ENCODE results near the gene EPN1. TPM values are rescaled to one million over a fixed set of nuclear protein-coding genes. Genes with fewer than 3 reads are reported as not detected.

The EPN1 gene
- total and polyA plus RNA-seq, 9 of the 15 experiments (the other 6 are each of a cell fraction or from before 2014, with no cell fraction given): 0.08 to 138 (median 12.7) TPM

DNA sequence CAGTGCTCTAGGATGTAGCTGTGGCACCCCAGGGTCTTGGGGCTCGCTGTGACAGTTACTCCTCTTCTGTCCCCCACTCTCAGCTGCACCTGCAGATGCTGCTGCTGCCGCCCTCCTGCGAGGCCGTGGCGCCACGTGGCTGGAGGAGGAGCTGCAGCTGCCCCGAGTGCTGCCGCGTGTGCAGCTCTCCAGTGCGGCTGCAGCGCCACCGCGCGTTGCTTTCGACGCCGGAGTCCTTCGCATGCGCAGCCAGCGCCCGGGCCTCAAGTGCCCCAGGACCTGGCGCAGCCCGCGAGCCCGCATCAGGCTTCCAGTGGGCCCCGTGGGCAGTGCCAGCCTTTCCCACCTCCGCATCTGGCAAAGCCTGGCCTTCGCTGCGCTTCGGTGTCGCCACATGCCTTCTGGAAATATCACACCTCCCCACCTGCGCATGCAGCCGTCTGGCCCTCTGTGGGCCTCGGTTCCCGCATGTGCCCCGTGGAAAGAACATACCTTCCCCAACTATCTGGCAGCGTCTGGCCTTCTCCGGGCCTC, 34.9 kb upstream of the EPN1 start (continued):
- TF ChIP-seq CBX1 (IDR thresholded peaks at IDR 0.05; ENCODE audit: low read depth) (peak; percentile 65; the same call in 1 of the 2 replicates), DLX4 (CRISPR knock-in tag; IDR thresholded peaks at IDR 0.05) (no peak), POLR2AphosphoS2 (IDR thresholded peaks at IDR 0.05; ENCODE audit: low read length) (no peak), ZBTB43 (CRISPR knock-in tag; IDR thresholded peaks at IDR 0.05) (peak; percentile 96), L3MBTL2 (IDR thresholded peaks at IDR 0.05) (peak; percentile 100), NR1H2 (CRISPR knock-in tag; IDR thresholded peaks at IDR 0.05) (peak; percentile 89; the same call in 1 of the 2 replicates), SP2 (IDR thresholded peaks at IDR 0.05; ENCODE audit: extremely low read depth, low read depth, low read length, poor library complexity, severe bottlenecking) (no peak), EGR1 (conservative IDR thresholded peaks at IDR 0.05) (no peak), GATA2 (CRISPR knock-in tag; IDR thresholded peaks at IDR 0.05) (no peak), EP300 (IDR thresholded peaks at IDR 0.05; ENCODE audit: low read length) (no peak), VEZF1 (CRISPR knock-in tag; IDR thresholded peaks at IDR 0.05) (no peak), AFF1 (IDR thresholded peaks at IDR 0.05; ENCODE audit: low read depth in 1 of 2, partially characterized antibody in 2 of 2) (no peak), FOXK2 (conservative IDR thresholded peaks at IDR 0.05 in 1 of 2, IDR thresholded peaks at IDR 0.05 in 1 of 2; ENCODE audit: low read depth in 2 of 2) (no peak), TEAD4 (IDR thresholded peaks at IDR 0.05; ENCODE audit: low read length) (peak; percentile 62; the same call in 1 of the 2 replicates), TEAD4 (CRISPR knock-in tag; IDR thresholded peaks at IDR 0.05; ENCODE audit: borderline replicate concordance) (peak; percentile 99), ETV6 (IDR thresholded peaks at IDR 0.05; ENCODE audit: borderline replicate concordance in 1 of 2, low read depth in 2 of 2, low read length in 1 of 2) (no peak), ETV6 (CRISPR knock-in tag; IDR thresholded peaks at IDR 0.05; ENCODE audit: borderline replicate concordance) (peak; percentile 98), ATF7 (IDR thresholded peaks at IDR 0.05) (peak; percentile 25; the same call in 1 of the 2 replicates)
- TF ChIP-seq, protein P1, sequence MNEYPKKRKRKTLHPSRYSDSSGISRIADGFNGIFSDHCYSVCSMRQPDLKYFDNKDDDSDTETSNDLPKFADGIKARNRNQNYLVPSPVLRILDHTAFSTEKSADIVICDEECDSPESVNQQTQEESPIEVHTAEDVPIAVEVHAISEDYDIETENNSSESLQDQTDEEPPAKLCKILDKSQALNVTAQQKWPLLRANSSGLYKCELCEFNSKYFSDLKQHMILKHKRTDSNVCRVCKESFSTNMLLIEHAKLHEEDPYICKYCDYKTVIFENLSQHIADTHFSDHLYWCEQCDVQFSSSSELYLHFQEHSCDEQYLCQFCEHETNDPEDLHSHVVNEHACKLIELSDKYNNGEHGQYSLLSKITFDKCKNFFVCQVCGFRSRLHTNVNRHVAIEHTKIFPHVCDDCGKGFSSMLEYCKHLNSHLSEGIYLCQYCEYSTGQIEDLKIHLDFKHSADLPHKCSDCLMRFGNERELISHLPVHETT (CRISPR knock-in tag; conservative IDR thresholded peaks at IDR 0.05 in 1 of 2, IDR thresholded peaks at IDR 0.05 in 1 of 2): no peak
